Chondrocyte (in vitro differentiated cells): ENCODE results near the gene CCDC8. TPM values are rescaled to one million over a fixed set of nuclear protein-coding genes. Genes with fewer than 3 reads are reported as not detected.
"Not testable (repeated sequence)": the region's sequence is repeated elsewhere in the genome, so short reads cannot be mapped to it uniquely, and the experiment has no call there.

Source experiments
- DNase-seq: peaks from one replicate; pipeline ENCODE4 v3.0.0; 2021; ENCODE audit warnings: mixed read lengths, low spot score
- H3K27ac Mint-ChIP-seq: one replicate; pipeline ENCODE4 v1.8.0; 2021; ENCODE audit warnings: mild to moderate bottlenecking, moderate library complexity, mixed read lengths; ENCODE audit not compliant: unreplicated experiment
- H3K27me3 Mint-ChIP-seq: 2 replicates; pipeline ENCODE4 v1.8.0; 2021; ENCODE audit warnings: low read depth, mixed read lengths
- H3K36me3 Mint-ChIP-seq: 2 replicates; pipeline ENCODE4 v1.8.0; 2021; ENCODE audit warnings: low read depth, mixed read lengths
- H3K4me1 Mint-ChIP-seq: 2 replicates; pipeline ENCODE4 v1.8.0; 2021; ENCODE audit warnings: low read depth, mild to moderate bottlenecking, mixed read lengths
- H3K4me3 Mint-ChIP-seq: one replicate; pipeline ENCODE4 v1.8.0; 2021; ENCODE audit warnings: mild to moderate bottlenecking, moderate library complexity, mixed read lengths; ENCODE audit not compliant: unreplicated experiment
- H3K9me3 Mint-ChIP-seq: 2 replicates; pipeline ENCODE4 v1.8.0; 2021; ENCODE audit warnings: low read depth, mixed read lengths
- CTCF ChIP-seq: fragments of 200-600 bp; sonication (generic); IDR thresholded peaks from 2 replicates; pipeline ENCODE4 v1.5.0; 2021; ENCODE audit warnings: antibody characterized with exemption, mild to moderate bottlenecking, moderate library complexity
- total RNA-seq: library from RNA; stranded (reverse); gene quantifications from 3 replicates; pipeline ENCODE4 v1.2.1, GENCODE V29; 2021

Gene CCDC8
- total RNA-seq, 1 donor from 2014 or later, result 39.3 TPM

GRCh38 chr19:46407856-46408663 is 5.3 kb downstream of the CCDC8 start:
- Mint-ChIP-seq H3K36me3 (peaks cover 12% of the 10 kb centered on the region), H3K4me1 (peaks cover 68% of the 10 kb centered on the region), H3K27ac (peak overlapping the region; percentile 64)

GRCh38 chr19:46406976-46407375 is 6.4 kb downstream of the CCDC8 start:
- H3K27me3 Mint-ChIP-seq, result no peaks in the 10 kb centered on the region
- no peak overlapping the region for H3K27ac Mint-ChIP-seq
- peak; percentile 25 for DNase-seq
- no peaks in the 10 kb centered on the region for H3K9me3 Mint-ChIP-seq
- H3K4me1 Mint-ChIP-seq, result peaks cover 61% of the 10 kb centered on the region
- no peak for TF ChIP-seq CTCF
- H3K36me3 Mint-ChIP-seq, result peaks cover 9% of the 10 kb centered on the region
- no peak overlapping the region for H3K4me3 Mint-ChIP-seq

More at GRCh38 chr19:46407856-46408663, 5.3 kb downstream of the CCDC8 start:
- no peak for TF ChIP-seq CTCF
- Mint-ChIP-seq H3K9me3 (no peaks in the 10 kb centered on the region), H3K27me3 (no peaks in the 10 kb centered on the region), H3K4me3 (no peak overlapping the region)
- DNase-seq, result no peak

GRCh38 chr19:46404753-46405468 is 8.5 kb downstream of the CCDC8 start:
- Mint-ChIP-seq H3K27ac (peak overlapping the region; percentile 83), H3K4me3 (no peak overlapping the region), H3K9me3 (no peaks in the 10 kb centered on the region), H3K27me3 (no peaks in the 10 kb centered on the region), H3K4me1 (peaks cover 42% of the 10 kb centered on the region), H3K36me3 (no peaks in the 10 kb centered on the region)
- DNase-seq, result peak; percentile 70
- peak; percentile 32 for TF ChIP-seq CTCF

- H3K4me3 Mint-ChIP-seq, result peak overlapping the region; percentile 59
- TF ChIP-seq CTCF, result peak; percentile 67
- H3K36me3 Mint-ChIP-seq, result no peaks in the 10 kb centered on the region
- no peaks in the 10 kb centered on the region for H3K9me3 Mint-ChIP-seq
- no peaks in the 10 kb centered on the region for H3K27me3 Mint-ChIP-seq
- H3K27ac Mint-ChIP-seq, result peak overlapping the region; percentile 83
- peak; percentile 86 for DNase-seq
- peaks cover 38% of the 10 kb centered on the region for H3K4me1 Mint-ChIP-seq
Measured at GRCh38 chr19:46404055-46404752, 9.2 kb downstream of the CCDC8 start.

GRCh38 chr19:46402725-46403124 is 10.6 kb downstream of the CCDC8 start:
- DNase-seq, result peak; percentile 71
- Mint-ChIP-seq H3K9me3 (no peaks in the 10 kb centered on the region), H3K36me3 (no peaks in the 10 kb centered on the region), H3K4me1 (peaks cover 26% of the 10 kb centered on the region), H3K27ac (peak overlapping the region; percentile 52), H3K27me3 (no peaks in the 10 kb centered on the region), H3K4me3 (no peak overlapping the region)
- TF ChIP-seq CTCF, result no peak

- H3K27ac Mint-ChIP-seq, H3K9me3 Mint-ChIP-seq, H3K4me3 Mint-ChIP-seq, H3K36me3 Mint-ChIP-seq, H3K27me3 Mint-ChIP-seq: not testable (repeated sequence)
- DNase-seq, result peak; percentile 21
- peaks cover 21% of the 10 kb centered on the region for H3K4me1 Mint-ChIP-seq
Measured at GRCh38 chr19:46397801-46398479, 15.4 kb downstream of the CCDC8 start.
